BE2C (cell line): ENCODE data around the gene MRPL19.

Experiments
- DNase-seq: peaks from one replicate; pipeline ENCODE4 v3.0.0-alpha.2; 2020
- H3K27me3 ChIP-seq: fragments of 250-450 bp; sonication (Bioruptor Pico); 2 replicates; pipeline ENCODE4 v1.5.1; 2020; ENCODE audit warnings: mild to moderate bottlenecking
- H3K36me3 ChIP-seq: fragments of 250-450 bp; sonication (Bioruptor Pico); 2 replicates; pipeline ENCODE4 v1.5.1; 2020; ENCODE audit warnings: mild to moderate bottlenecking
- H3K4me1 ChIP-seq: fragments of 250-450 bp; sonication (Bioruptor Pico); 2 replicates; pipeline ENCODE4 v1.5.1; 2020
- H3K4me3 ChIP-seq: 2 replicates; pipeline ENCODE4 v1.5.1; 2011; ENCODE audit warnings: low read depth, low read length
- H3K9me3 ChIP-seq: fragments of 250-450 bp; sonication (Bioruptor Pico); 2 replicates; pipeline ENCODE4 v1.5.1; 2020
- CTCF ChIP-seq: IDR thresholded peaks from 2 replicates; pipeline ENCODE4 v1.5.1; 2012; ENCODE audit warnings: mild to moderate bottlenecking, low read depth, low read length

Gene MRPL19

DNA sequence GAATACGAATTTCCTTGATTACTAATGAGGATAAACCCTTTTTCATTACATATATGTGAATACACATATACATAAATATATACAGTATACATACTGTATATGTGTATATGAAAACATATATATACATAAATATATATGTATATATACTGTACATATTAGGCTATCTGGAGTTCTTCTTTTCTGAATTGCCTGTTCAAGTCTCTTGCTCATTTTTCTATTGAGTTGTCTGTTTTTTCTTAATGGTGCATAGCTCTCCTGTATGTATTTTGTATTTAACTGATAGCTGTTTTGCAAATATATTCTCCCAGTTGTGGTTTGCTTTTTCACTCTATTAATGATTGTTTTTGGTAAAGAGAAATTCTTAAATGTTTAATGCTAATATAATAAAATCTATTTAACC, 73.0 kb downstream of the MRPL19 start:
- Histone ChIP-seq H3K9me3 (no peaks in the 10 kb centered on the region), H3K36me3 (no peaks in the 10 kb centered on the region), H3K4me3 (no peak overlapping the region), H3K4me1 (no peaks in the 10 kb centered on the region), H3K27me3 (no peaks in the 10 kb centered on the region)
- no peak for TF ChIP-seq CTCF
- DNase-seq = no peak

DNA sequence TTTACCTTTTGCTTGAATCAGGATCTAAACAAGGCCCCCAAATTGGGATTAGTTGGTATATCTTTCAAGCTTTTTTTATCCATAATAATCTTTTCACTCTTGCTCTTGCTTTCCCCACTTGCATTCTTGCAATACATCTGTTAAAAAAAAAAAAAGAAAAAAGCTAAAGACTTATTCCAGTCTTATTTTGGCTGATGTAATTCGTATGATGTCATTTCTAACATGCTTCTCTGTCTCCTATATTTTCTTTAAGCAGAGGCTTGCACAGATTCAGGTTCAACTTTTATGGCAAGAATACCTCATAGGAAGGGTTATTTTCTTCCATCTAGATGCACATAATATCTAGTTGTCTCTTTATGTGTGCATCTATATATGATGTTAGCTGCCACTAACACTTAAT, 73.9 kb downstream of the MRPL19 start:
- TF ChIP-seq CTCF = no peak
- Histone ChIP-seq H3K27me3 (no peaks in the 10 kb centered on the region), H3K4me3 (no peak overlapping the region), H3K4me1 (no peaks in the 10 kb centered on the region), H3K9me3 (no peaks in the 10 kb centered on the region), H3K36me3 (no peaks in the 10 kb centered on the region)
- DNase-seq = no peak

DNA sequence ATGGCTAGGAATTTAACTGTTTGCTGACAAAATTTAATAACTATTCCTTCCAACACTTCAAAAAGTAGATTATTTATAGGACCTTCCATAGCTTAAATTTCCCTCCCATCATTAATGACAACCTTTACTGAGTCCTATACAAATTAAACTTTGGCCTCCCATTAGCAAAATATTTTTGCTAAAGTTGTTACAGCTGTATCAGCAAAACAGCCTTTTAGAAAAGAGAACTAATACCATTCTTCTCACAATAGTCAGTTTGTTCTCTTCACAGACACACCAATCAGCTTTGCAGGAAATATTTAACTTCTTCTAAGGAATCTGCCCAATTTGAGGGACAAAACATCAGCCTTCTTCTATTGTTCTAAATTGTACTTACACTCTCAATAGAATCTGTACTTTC, 76.1 kb downstream of the MRPL19 start:
- Histone ChIP-seq H3K27me3 (no peaks in the 10 kb centered on the region), H3K4me3 (no peak overlapping the region), H3K9me3 (no peaks in the 10 kb centered on the region), H3K36me3 (no peaks in the 10 kb centered on the region), H3K4me1 (no peaks in the 10 kb centered on the region)
- TF ChIP-seq CTCF = no peak
- no peak for DNase-seq

GRCh38 chr2:75728614-75729419, 82.2 kb downstream of the MRPL19 start:
- Histone ChIP-seq H3K27me3 (no peaks in the 10 kb centered on the region), H3K9me3 (no peaks in the 10 kb centered on the region), H3K36me3 (no peaks in the 10 kb centered on the region), H3K4me3 (no peak overlapping the region), H3K4me1 (no peaks in the 10 kb centered on the region)
- DNase-seq = peak; percentile 33
- no peak for TF ChIP-seq CTCF

DNA sequence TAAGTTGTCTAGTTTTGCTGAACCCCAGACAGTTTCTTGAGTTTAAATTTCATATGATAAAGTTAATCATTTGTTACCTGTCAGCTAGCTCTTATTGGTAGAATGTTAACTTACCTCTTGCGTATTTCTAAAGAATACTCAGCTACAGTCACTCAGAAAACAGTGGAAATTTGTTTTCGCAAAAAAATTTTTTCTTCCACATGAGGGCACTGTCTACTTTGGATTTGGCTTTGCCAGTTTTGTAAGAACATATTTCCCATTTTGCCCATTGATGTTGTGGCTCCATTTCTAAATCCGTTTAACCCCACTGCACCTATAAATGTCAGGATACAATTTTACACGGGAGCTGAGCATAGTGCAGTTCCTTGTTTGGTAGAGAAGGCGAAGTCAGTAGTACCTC, 83.3 kb downstream of the MRPL19 start:
- DNase-seq = no peak
- Histone ChIP-seq H3K27me3 (no peaks in the 10 kb centered on the region), H3K36me3 (no peaks in the 10 kb centered on the region), H3K4me3 (no peak overlapping the region), H3K4me1 (no peaks in the 10 kb centered on the region), H3K9me3 (no peaks in the 10 kb centered on the region)
- peak; percentile 51 for TF ChIP-seq CTCF

DNA sequence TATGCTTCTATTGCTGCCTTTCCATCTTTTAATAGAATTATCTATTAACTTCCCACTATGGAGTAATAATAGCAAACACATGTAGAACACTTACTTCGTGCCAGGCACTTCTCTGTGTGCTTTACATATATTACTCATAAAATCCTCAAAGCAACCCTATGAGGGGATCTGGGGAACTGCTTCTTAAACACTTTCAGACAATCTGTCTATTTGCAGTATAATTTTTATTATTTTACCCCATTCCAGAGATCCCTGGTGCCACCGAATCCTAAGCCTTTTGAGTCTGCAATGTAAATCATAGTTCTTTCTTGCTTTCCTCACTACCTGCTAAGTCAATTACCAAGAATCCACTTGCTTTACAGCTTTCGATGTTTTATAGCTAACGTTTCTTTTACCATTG, 89.7 kb downstream of the MRPL19 start:
- H3K4me3 ChIP-seq = no peak overlapping the region
- no peak for DNase-seq
- no peaks in the 10 kb centered on the region for H3K9me3 ChIP-seq
- no peaks in the 10 kb centered on the region for H3K36me3 ChIP-seq
- no peaks in the 10 kb centered on the region for H3K4me1 ChIP-seq
- H3K27me3 ChIP-seq = no peaks in the 10 kb centered on the region
- TF ChIP-seq CTCF = no peak
